ENCODE measurements around the gene CDKN2C.

- no peak for TF ChIP-seq CTCF (conservative IDR thresholded peaks at IDR 0.05)
- TF ChIP-seq ZFX (IDR thresholded peaks at IDR 0.05), result no peak
Observed at GRCh38 chr1:50979937-50980336, 9.9 kb downstream of the CDKN2C start.
